Neural cell (in vitro differentiated cells): ENCODE results near the gene BPIFB6.

Experiments
- CTCF ChIP-seq: fragments of 450-650 bp; IDR thresholded peaks from 2 replicates; pipeline ENCODE4 v1.5.1; 2014; ENCODE audit warnings: antibody characterized with exemption, mild to moderate bottlenecking, moderate library complexity; ENCODE audit not compliant: poor library complexity, severe bottlenecking
- EP300 ChIP-seq: fragments of 450-650 bp; conservative IDR thresholded peaks from 2 replicates; pipeline ENCODE4 v1.6.1; 2014; ENCODE audit warnings: antibody characterized with exemption, mild to moderate bottlenecking, moderate library complexity; ENCODE audit not compliant: poor library complexity, severe bottlenecking
- MXI1 ChIP-seq: fragments of 450-650 bp; conservative IDR thresholded peaks from 2 replicates; pipeline ENCODE4 v1.6.1; 2014; ENCODE audit warnings: antibody characterized with exemption, mild to moderate bottlenecking; ENCODE audit not compliant: poor library complexity, severe bottlenecking
- RAD21 ChIP-seq: fragments of 450-650 bp; conservative IDR thresholded peaks from 2 replicates; pipeline ENCODE4 v1.6.1; 2014; ENCODE audit warnings: antibody characterized with exemption, mild to moderate bottlenecking, moderate library complexity

GRCh38 chr20:32991792-32992641, 39.4 kb upstream of the BPIFB6 start:
- TF ChIP-seq EP300 (no peak), MXI1 (no peak), CTCF (no peak), RAD21 (no peak)
